PC-3 (cell line): ENCODE data around the gene PRDM15. TPM values are rescaled to one million over a fixed set of nuclear protein-coding genes. Genes with fewer than 3 reads are reported as not detected.

Experiments used
- ATAC-seq: fragments of 200-7000 bp; cut with Tn5 transposase; 2 replicates; pipeline ENCODE4 v1.9.1; 2020; ENCODE audit warnings: mild to moderate bottlenecking, moderate library complexity
- BruUV-seq: library from RNA; stranded (reverse); fragments of 400-500 nt; replicated peaks from 2 replicates; lab custom pipeline; 2021; lab: Mats Ljungman, UMichigan
- CTCF ChIA-PET: fragments of 300-600 bp; sonication (Branson Sonifier 250); formaldehyde crosslinking; loops from one replicate; lab custom pipeline; 2022; ENCODE audit warnings: antibody characterized with exemption; lab: Charles Lee
- POLR2A ChIA-PET: fragments of 300-600 bp; sonication (Branson Sonifier 250); formaldehyde crosslinking; loops from one replicate; lab custom pipeline; 2022; ENCODE audit warnings: antibody characterized with exemption; ENCODE audit not compliant: unreplicated experiment; lab: Charles Lee
- DNase-seq: peaks from one replicate; pipeline ENCODE4 v3.0.0-alpha.2; 2015
- H2AFZ ChIP-seq: fragments of 300-600 bp; sonication (generic); 2 replicates; pipeline ENCODE4 v1.6.0; 2016; ENCODE audit warnings: antibody characterized with exemption, low read length
- H3F3A ChIP-seq: fragments of 300-600 bp; sonication (generic); one replicate; pipeline ENCODE4 v1.6.0; 2017; ENCODE audit warnings: antibody characterized with exemption, low read length, control low read depth, mild to moderate bottlenecking; ENCODE audit not compliant: unreplicated experiment
- H3K27ac ChIP-seq: fragments of 300-600 bp; sonication (generic); 2 replicates; pipeline ENCODE4 v1.5.1; 2016; ENCODE audit warnings: mild to moderate bottlenecking, low read length
- H3K27me3 ChIP-seq: fragments of 300-600 bp; sonication (generic); 2 replicates; pipeline ENCODE4 v1.6.1; 2016; ENCODE audit warnings: low read length, mixed read lengths
- H3K36me3 ChIP-seq: fragments of 300-600 bp; sonication (generic); 2 replicates; pipeline ENCODE4 v1.6.1; 2016; ENCODE audit warnings: low read depth, mixed run types, low read length, mixed read lengths
- H3K4me1 ChIP-seq: fragments of 300-600 bp; sonication (generic); 2 replicates; pipeline ENCODE4 v1.5.1; 2016; ENCODE audit warnings: low read length; ENCODE audit not compliant: insufficient read depth
- H3K4me2 ChIP-seq: fragments of 300-600 bp; sonication (generic); 2 replicates; pipeline ENCODE4 v1.6.0; 2016; ENCODE audit warnings: low read length
- H3K4me3 ChIP-seq: fragments of 300-600 bp; sonication (generic); 2 replicates; pipeline ENCODE4 v1.5.1; 2016; ENCODE audit warnings: mild to moderate bottlenecking, low read length, mixed read lengths
- H3K79me2 ChIP-seq: fragments of 300-600 bp; sonication (generic); 2 replicates; pipeline ENCODE4 v1.6.1; 2017; ENCODE audit warnings: low read length, mixed read lengths
- H3K9ac ChIP-seq: fragments of 300-600 bp; sonication (generic); 2 replicates; pipeline ENCODE4 v1.6.0; 2016; ENCODE audit warnings: mild to moderate bottlenecking, low read length
- H3K9me2 ChIP-seq: fragments of 300-600 bp; sonication (generic); replicated peaks from 2 replicates; pipeline ENCODE4 v1.6.1; 2016; ENCODE audit warnings: mixed run types, low read length, mixed read lengths
- H3K9me3 ChIP-seq: fragments of 300-600 bp; sonication (generic); 2 replicates; pipeline ENCODE4 v1.6.1; 2016; ENCODE audit warnings: low read length, mixed read lengths
- H4K20me1 ChIP-seq: fragments of 300-600 bp; sonication (generic); 2 replicates; pipeline ENCODE4 v1.6.1; 2016; ENCODE audit warnings: low read length, mixed read lengths
- EZH2 ChIP-seq: fragments of 300-600 bp; sonication (generic); IDR thresholded peaks from one replicate; pipeline ENCODE4 v1.6.1; 2017; ENCODE audit warnings: antibody characterized with exemption, mild to moderate bottlenecking, low read length; ENCODE audit not compliant: unreplicated experiment
- EZH2phosphoT487 ChIP-seq: fragments of 300-600 bp; sonication (generic); IDR thresholded peaks from 2 replicates; pipeline ENCODE4 v1.6.1; 2018; ENCODE audit warnings: mild to moderate bottlenecking, antibody characterized with exemption, low read length, borderline replicate concordance
- intact Hi-C: fragments of 100-400 bp; cut with micrococcal nuclease; formaldehyde crosslinking; loops from 2 replicates; pipeline ENCODE4 v1.9.0; 2023
- total RNA-seq: library from RNA; depleted of rRNA; stranded (reverse); fragments of >200 nt; gene quantifications from 2 replicates; pipeline ENCODE4 v1.2.3, GENCODE V29; 2014
- TF ChIP-seq, protein P1 (sequence below): fragments of 300-600 bp; sonication (generic); conservative IDR thresholded peaks from 2 replicates; pipeline ENCODE4 v1.5.1; 2017; ENCODE audit warnings: antibody characterized with exemption, low read depth, mild to moderate bottlenecking, low read length

PRDM15 gene
- total RNA-seq, 1 experiment from 2014 or later: 13.4 TPM

DNA sequence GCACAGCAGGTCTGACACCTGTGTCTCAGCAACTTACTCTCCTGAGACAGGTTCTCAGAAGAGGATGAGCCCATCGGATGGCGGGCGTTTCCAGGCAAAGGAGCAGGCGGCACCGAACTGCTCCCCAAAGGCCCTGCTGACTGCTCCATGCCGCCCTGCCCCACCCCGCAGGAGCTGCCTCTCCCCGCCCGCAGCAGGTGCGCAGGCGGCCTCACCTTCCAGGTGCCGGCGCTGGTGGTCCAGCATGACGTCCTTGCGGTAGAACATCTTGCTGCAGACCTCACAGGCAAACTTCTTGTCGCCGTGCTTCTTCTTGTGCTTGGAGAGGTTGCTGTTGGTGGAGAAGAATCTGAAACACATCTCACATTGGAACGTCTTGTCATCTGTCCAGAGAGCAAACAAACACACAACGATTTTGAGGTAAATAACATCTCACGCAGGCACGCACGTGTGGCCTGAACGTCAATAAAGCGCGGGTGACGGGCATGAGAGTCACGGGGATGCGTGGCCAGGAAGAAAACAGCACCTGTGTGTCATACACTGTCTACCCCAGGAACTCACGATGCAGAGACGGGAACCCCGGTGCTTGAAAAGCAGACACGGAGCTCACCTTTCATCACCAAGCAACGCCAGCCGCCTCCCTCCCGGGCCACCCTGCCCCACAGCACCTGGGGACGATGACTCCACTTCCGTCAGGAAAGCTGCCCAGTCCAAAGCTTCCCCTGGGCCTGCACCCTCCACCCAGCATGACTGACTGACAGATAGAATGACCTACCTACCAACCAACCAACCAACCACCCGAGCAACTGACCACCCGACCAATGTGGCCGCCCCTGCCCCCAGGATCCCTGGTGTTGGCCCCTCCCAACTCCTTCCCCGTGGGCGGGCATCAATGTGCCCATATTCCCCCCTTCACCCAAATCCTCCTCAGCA is 50.9 kb downstream of the PRDM15 start:
- TF ChIP-seq EZH2phosphoT487 (no peak), EZH2 (no peak)
- TF ChIP-seq, protein P1, sequence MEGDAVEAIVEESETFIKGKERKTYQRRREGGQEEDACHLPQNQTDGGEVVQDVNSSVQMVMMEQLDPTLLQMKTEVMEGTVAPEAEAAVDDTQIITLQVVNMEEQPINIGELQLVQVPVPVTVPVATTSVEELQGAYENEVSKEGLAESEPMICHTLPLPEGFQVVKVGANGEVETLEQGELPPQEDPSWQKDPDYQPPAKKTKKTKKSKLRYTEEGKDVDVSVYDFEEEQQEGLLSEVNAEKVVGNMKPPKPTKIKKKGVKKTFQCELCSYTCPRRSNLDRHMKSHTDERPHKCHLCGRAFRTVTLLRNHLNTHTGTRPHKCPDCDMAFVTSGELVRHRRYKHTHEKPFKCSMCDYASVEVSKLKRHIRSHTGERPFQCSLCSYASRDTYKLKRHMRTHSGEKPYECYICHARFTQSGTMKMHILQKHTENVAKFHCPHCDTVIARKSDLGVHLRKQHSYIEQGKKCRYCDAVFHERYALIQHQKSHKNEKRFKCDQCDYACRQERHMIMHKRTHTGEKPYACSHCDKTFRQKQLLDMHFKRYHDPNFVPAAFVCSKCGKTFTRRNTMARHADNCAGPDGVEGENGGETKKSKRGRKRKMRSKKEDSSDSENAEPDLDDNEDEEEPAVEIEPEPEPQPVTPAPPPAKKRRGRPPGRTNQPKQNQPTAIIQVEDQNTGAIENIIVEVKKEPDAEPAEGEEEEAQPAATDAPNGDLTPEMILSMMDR: no peak
- no peak for DNase-seq
- no TSS peak for BruUV-seq
- no peak overlapping the region for H3K9ac ChIP-seq
- intact Hi-C loops: no loop called here
- H3K9me2 ChIP-seq: no peaks in the 10 kb centered on the region
- no peak overlapping the region for H3K27ac ChIP-seq
- H3K4me2 ChIP-seq: no peak overlapping the region
- H3K36me3 ChIP-seq: no peaks in the 10 kb centered on the region; the same call in 1 of the 2 replicates
- no peaks in the 10 kb centered on the region for H3K9me3 ChIP-seq
- ATAC-seq: no peak
- H2AFZ ChIP-seq: no peak overlapping the region
- H3K79me2 ChIP-seq: no peaks in the 10 kb centered on the region
- ChIA-PET CTCF (no interaction called here), POLR2A (no interaction called here)
- no peaks in the 10 kb centered on the region for H3F3A ChIP-seq
- H4K20me1 ChIP-seq: no peaks in the 10 kb centered on the region
- no peaks in the 10 kb centered on the region for H3K4me1 ChIP-seq
- no peak overlapping the region for H3K4me3 ChIP-seq
- no peaks in the 10 kb centered on the region for H3K27me3 ChIP-seq

DNA sequence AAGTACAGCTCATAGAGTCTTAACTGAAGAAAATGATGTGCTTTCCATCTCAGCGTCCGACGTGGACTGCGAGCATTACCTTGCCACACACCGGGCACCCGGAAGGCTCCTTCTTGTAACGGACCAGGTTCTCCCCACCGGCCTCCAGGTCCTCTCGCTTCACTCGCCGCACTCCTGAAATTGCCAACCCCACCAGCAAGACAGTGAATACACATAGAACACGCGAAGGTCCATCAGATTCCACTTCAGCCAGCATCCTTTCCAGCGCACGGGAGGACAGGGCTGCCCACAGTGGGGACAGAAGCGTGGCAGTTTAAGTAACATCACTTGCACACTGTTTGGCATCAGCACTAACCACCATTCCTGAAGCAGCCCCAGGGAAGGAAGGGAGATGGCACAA is 53.3 kb downstream of the PRDM15 start:
- intact Hi-C loops: no loop called here

More for the DNA sequence above, 53.3 kb downstream of the PRDM15 start:
- no TSS peak for BruUV-seq
- no peak overlapping the region for H2AFZ ChIP-seq
- no peaks in the 10 kb centered on the region for H3K9me2 ChIP-seq
- no peaks in the 10 kb centered on the region for H3K79me2 ChIP-seq
- ATAC-seq (no peak), DNase-seq (no peak)
- POLR2A ChIA-PET: no interaction called here
- H3K4me1 ChIP-seq: peaks cover 5% of the 10 kb centered on the region; the same call in 1 of the 2 replicates
- CTCF ChIA-PET: no interaction called here
- no peaks in the 10 kb centered on the region; the same call in 1 of the 2 replicates for H3K36me3 ChIP-seq
- no peak overlapping the region for H3K27ac ChIP-seq
- no peaks in the 10 kb centered on the region for H3K27me3 ChIP-seq
- no peaks in the 10 kb centered on the region for H3K9me3 ChIP-seq
- H4K20me1 ChIP-seq: no peaks in the 10 kb centered on the region
- H3K4me2 ChIP-seq: no peak overlapping the region
- H3K9ac ChIP-seq: no peak overlapping the region
- no peaks in the 10 kb centered on the region for H3F3A ChIP-seq
- TF ChIP-seq EZH2phosphoT487 (no peak), EZH2 (no peak)
- TF ChIP-seq, protein P1: no peak
- no peak overlapping the region for H3K4me3 ChIP-seq
